GM19438 (cell line): Measurements from ENCODE around the gene SPRYD3.
"Not testable (repeated sequence)": the region's sequence is repeated elsewhere in the genome, so short reads cannot be mapped to it uniquely, and the experiment has no call there.

ENCODE experiments used
- ATAC-seq: cut with Tn5 transposase; IDR thresholded peaks from one replicate; pipeline ENCODE4 v1.9.1; 2021; ENCODE audit warnings: low read depth; ENCODE audit not compliant: unreplicated experiment

SPRYD3 gene

DNA sequence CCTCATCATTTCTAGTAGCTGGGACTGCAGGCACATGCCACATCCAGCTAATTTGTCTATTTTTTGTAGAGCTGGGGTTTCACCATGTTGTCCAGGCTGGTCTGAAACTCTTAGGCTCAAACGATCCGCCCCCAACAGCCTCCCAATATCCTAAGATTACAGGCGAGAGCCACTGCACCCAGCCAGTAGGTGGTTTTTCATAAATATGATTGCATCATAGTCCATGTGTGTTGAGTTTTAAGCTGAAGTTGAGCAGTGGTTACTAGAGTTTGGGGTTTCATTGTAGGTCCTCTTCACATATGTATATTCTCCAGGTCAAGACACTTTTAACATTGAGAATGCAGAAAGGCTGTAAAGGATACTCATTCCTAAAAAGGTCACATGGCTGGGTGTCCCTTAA, 42.4 kb downstream of the SPRYD3 start:
- no peak for ATAC-seq

GRCh38 chr12:53034459-53034858, 44.7 kb downstream of the SPRYD3 start:
- ATAC-seq, result no peak

GRCh38 chr12:53033832-53034231, 45.4 kb downstream of the SPRYD3 start:
- not testable (repeated sequence) for ATAC-seq

GRCh38 chr12:53031616-53032015, 47.6 kb downstream of the SPRYD3 start:
- no peak for ATAC-seq

DNA sequence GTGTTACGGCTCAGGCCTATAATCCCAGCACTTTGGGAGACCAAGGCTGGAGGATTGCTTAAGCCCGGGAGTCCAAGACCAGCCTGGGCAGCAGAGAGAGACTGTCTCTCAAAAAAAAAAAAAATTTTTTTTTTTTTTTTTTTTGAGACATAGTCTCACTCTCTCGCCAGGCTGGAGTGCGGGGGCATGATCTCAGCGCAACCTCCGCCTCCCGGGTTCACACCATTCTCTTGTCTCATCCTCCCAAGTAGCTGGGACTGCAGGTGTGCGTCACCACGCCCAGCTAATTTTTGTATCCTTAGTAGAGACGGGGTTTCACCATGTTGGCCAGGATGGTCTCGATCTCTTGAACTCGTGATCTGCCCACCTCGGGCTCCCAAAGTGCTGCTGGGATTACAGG, 52.2 kb downstream of the SPRYD3 start:
- ATAC-seq, result not testable (repeated sequence)

DNA sequence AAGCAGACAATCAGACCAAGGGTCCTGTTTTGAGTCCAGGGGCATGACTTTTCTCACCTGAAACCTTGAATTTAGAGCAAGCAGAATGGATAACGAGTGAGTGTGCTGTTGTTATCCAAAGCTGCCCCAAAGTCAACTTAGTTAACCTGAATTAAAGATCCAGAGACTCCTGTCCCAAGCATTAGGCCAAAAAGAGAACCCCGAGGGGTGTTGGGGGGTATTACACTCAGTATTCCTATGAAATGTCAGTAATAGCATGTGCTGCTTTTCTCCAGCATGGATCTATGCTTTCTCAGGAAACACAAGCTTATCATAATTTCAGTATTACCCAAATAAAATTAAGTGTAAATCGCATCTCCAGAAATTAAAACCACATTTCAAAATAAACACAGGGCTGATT, 53.9 kb downstream of the SPRYD3 start:
- ATAC-seq, result no peak

DNA sequence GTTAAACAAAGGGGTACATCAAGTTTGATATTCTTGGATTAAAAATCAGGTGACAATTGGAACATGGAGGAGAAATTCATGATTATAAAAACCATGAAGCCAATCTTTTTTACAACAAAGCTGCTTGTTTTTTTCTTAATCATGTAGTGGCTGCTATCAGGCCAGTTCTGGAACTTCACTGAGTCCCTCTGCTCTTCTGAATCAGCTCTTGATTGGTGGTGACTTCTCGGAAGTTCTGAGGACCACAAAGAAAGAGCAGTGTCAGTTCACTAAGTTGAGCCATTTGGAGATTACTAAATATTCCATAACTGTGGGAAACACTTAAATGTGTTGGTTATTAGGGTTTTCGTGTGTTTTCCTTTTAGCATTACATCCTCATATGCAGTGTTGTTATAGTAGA, 64.5 kb downstream of the SPRYD3 start:
- ATAC-seq, result no peak
